GM23248 (cell line): Measurements from ENCODE around the gene DLX2.

Experiments used
- EZH2 ChIP-seq: fragments of 200-600 bp; sonication (generic); IDR thresholded peaks from 2 replicates; pipeline ENCODE4 v1.6.1; 2018; ENCODE audit warnings: antibody characterized with exemption, mild to moderate bottlenecking; ENCODE audit not compliant: insufficient read depth, poor library complexity, severe bottlenecking
- EZH2phosphoT487 ChIP-seq: fragments of 200-600 bp; sonication (generic); IDR thresholded peaks from 2 replicates; pipeline ENCODE4 v1.6.1; 2018; ENCODE audit warnings: antibody characterized with exemption, moderate library complexity, mild to moderate bottlenecking, low read depth; ENCODE audit not compliant: insufficient read depth

DNA sequence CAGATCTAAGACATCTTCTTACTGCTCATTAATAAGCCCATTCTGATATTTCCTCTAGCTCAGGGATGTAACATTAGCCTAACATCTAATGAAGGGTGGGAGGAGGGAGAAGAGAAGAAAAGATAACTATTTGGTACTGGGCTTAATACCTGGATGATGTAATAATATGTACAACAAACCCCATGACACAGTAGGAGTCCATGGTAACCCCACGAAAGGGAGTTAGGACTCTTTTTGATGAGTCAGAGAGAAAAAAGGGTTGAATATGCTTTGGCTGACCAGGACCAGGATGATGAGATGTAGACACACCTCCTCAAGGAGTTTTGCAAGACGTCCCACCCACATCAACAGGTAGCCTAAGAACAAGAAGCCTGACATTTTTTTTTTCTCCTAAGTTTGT is 34.4 kb upstream of the DLX2 start:
- TF ChIP-seq EZH2phosphoT487, result no peak
- no peak for TF ChIP-seq EZH2
